ENCODE measurements around the gene TMEM119.
"Not testable (repeated sequence)": the region's sequence is repeated elsewhere in the genome, so short reads cannot be mapped to it uniquely, and the experiment has no call there.

Gene TMEM119

GRCh38 chr12:108560321-108560721 is 37.6 kb downstream of the TMEM119 start:
- H3K27me3 ChIP-seq, result no peaks in the 10 kb centered on the region
- H3K27ac ChIP-seq, result peak overlapping the region; percentile 92
- H3K4me3 ChIP-seq (ENCODE audit: low read depth in 1 of 2, low read length in 1 of 2), result peak overlapping the region; percentile 71 to 88
- TF ChIP-seq CTCF (IDR thresholded peaks at IDR 0.05), result no peak
- peaks cover 35 to 36% of the 10 kb centered on the region in 2 experiments for H3K4me1 ChIP-seq (ENCODE audit: control insufficient read depth in 1 of 2, insufficient read depth in 1 of 2, low read depth in 1 of 2, low read length in 1 of 2)
- no peaks in the 10 kb centered on the region for H3K9me3 ChIP-seq
- peaks cover 13% of the 10 kb centered on the region for H3K36me3 ChIP-seq

GRCh38 chr12:108559748-108560147 is 38.1 kb downstream of the TMEM119 start:
- Histone ChIP-seq H3K27ac (no peak overlapping the region), H3K4me1 (ENCODE audit: control insufficient read depth in 1 of 2, insufficient read depth in 1 of 2, low read depth in 1 of 2, low read length in 1 of 2) (peaks cover 35 to 36% of the 10 kb centered on the region in 2 experiments), H3K27me3 (no peaks in the 10 kb centered on the region), H3K4me3 (ENCODE audit: low read depth in 1 of 2, low read length in 1 of 2) (peak overlapping the region in 1 of 2 experiments; percentile 71), H3K36me3 (peaks cover 7% of the 10 kb centered on the region), H3K9me3 (no peaks in the 10 kb centered on the region)
- no peak for TF ChIP-seq CTCF (IDR thresholded peaks at IDR 0.05)

GRCh38 chr12:108559007-108559655 is 38.8 kb downstream of the TMEM119 start:
- Histone ChIP-seq H3K27ac (no peak overlapping the region), H3K36me3 (peaks cover 1% of the 10 kb centered on the region), H3K4me1 (ENCODE audit: control insufficient read depth in 1 of 2, insufficient read depth in 1 of 2, low read depth in 1 of 2, low read length in 1 of 2) (peaks cover 35 to 36% of the 10 kb centered on the region in 2 experiments), H3K9me3 (no peaks in the 10 kb centered on the region), H3K27me3 (no peaks in the 10 kb centered on the region), H3K4me3 (ENCODE audit: low read depth in 1 of 2, low read length in 1 of 2) (no peak overlapping the region)
- no peak for TF ChIP-seq CTCF (IDR thresholded peaks at IDR 0.05)

GRCh38 chr12:108555383-108555782 is 42.5 kb downstream of the TMEM119 start:
- H3K27me3 ChIP-seq; H3K4me3 ChIP-seq (ENCODE audit: low read depth in 1 of 2, low read length in 1 of 2): not testable (repeated sequence)
- peaks cover 12 to 13% of the 10 kb centered on the region in 2 experiments for H3K4me1 ChIP-seq (ENCODE audit: control insufficient read depth in 1 of 2, insufficient read depth in 1 of 2, low read depth in 1 of 2, low read length in 1 of 2)

GRCh38 chr12:108553799-108554198 is 44.1 kb downstream of the TMEM119 start:
- H3K27ac ChIP-seq, result no peak overlapping the region
- peaks cover 3% of the 10 kb centered on the region for H3K36me3 ChIP-seq
- TF ChIP-seq CTCF (IDR thresholded peaks at IDR 0.05), result no peak
- H3K4me1 ChIP-seq (ENCODE audit: control insufficient read depth in 1 of 2, insufficient read depth in 1 of 2, low read depth in 1 of 2, low read length in 1 of 2), result no peaks in the 10 kb centered on the region
- no peaks in the 10 kb centered on the region for H3K9me3 ChIP-seq
- H3K27me3 ChIP-seq, result no peaks in the 10 kb centered on the region
- no peak overlapping the region for H3K4me3 ChIP-seq (ENCODE audit: low read depth in 1 of 2, low read length in 1 of 2)

More at GRCh38 chr12:108555383-108555782, 42.5 kb downstream of the TMEM119 start:
- H3K27ac ChIP-seq, H3K9me3 ChIP-seq, H3K36me3 ChIP-seq: not testable (repeated sequence)

- Histone ChIP-seq H3K4me3 (ENCODE audit: low read depth in 1 of 2, low read length in 1 of 2) (no peak overlapping the region), H3K27me3 (no peaks in the 10 kb centered on the region), H3K4me1 (ENCODE audit: control insufficient read depth in 1 of 2, insufficient read depth in 1 of 2, low read depth in 1 of 2, low read length in 1 of 2) (no peaks in the 10 kb centered on the region), H3K27ac (no peak overlapping the region), H3K9me3 (no peaks in the 10 kb centered on the region), H3K36me3 (peaks cover 24% of the 10 kb centered on the region)
- TF ChIP-seq CTCF (IDR thresholded peaks at IDR 0.05), result no peak
Measured at GRCh38 chr12:108551535-108551934, 46.3 kb downstream of the TMEM119 start.

Data from neutrophil (primary cell).